ENCODE data around the gene BSG.

DNA sequence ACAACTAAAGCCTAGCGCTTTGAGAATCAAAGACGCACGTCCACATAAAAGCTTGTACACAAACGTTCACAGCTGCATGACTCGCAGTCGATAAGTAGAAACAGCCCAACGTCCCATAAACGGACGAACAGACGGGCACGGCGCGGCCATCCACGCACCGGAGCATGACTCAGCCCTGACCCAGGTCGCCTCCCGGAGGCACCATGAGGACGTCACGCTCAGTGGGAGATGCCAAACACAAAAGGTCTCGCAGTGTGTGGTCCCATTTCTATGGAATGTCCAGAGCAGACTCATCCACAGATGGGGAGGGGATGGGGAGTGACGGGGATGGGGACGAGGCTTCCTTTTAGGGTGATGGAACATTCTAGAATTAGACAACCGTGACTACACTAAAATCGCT, 51.6 kb downstream of the BSG start:
- TF ChIP-seq, protein P1, sequence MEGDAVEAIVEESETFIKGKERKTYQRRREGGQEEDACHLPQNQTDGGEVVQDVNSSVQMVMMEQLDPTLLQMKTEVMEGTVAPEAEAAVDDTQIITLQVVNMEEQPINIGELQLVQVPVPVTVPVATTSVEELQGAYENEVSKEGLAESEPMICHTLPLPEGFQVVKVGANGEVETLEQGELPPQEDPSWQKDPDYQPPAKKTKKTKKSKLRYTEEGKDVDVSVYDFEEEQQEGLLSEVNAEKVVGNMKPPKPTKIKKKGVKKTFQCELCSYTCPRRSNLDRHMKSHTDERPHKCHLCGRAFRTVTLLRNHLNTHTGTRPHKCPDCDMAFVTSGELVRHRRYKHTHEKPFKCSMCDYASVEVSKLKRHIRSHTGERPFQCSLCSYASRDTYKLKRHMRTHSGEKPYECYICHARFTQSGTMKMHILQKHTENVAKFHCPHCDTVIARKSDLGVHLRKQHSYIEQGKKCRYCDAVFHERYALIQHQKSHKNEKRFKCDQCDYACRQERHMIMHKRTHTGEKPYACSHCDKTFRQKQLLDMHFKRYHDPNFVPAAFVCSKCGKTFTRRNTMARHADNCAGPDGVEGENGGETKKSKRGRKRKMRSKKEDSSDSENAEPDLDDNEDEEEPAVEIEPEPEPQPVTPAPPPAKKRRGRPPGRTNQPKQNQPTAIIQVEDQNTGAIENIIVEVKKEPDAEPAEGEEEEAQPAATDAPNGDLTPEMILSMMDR (IDR thresholded peaks at IDR 0.05): no peak
- no peak for TF ChIP-seq POLR2A (IDR thresholded peaks at IDR 0.05)
